Measurements from ENCODE around the gene BCL2L1.

DNA sequence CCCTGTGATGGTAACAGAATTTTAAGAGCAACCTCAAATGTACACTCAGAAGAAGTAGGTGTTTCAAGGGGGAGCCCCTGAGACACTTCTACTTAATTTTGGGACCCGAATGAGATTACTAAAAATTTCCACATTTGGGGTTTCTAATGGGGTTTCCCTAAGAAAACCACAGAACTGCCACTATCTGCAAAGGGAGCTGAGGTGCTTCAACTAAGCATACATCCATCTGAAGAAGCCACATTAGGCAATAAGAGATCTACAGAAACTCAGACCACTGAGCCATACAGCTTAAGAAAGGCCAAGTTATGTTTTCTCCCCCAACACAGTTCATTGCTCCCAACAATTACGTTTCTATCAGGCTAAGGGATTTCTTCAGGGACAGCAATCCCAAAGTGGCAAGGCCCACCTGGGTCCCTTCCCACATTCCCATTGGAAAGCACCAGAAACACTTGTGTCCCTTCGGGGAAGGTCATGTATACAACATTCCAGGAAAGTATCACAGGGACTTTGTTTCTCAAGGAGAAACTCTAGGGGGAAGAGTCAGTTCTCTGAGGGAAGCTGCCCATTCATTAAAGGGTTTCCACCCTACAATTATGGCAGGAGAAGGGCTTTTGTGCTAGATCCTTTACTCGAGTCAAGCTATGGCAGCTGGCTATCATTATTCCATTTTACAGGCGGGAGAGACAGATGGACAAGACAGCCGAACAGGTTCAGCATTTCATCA lies 5.0 kb downstream of the BCL2L1 start:
- TF ChIP-seq, protein P1, sequence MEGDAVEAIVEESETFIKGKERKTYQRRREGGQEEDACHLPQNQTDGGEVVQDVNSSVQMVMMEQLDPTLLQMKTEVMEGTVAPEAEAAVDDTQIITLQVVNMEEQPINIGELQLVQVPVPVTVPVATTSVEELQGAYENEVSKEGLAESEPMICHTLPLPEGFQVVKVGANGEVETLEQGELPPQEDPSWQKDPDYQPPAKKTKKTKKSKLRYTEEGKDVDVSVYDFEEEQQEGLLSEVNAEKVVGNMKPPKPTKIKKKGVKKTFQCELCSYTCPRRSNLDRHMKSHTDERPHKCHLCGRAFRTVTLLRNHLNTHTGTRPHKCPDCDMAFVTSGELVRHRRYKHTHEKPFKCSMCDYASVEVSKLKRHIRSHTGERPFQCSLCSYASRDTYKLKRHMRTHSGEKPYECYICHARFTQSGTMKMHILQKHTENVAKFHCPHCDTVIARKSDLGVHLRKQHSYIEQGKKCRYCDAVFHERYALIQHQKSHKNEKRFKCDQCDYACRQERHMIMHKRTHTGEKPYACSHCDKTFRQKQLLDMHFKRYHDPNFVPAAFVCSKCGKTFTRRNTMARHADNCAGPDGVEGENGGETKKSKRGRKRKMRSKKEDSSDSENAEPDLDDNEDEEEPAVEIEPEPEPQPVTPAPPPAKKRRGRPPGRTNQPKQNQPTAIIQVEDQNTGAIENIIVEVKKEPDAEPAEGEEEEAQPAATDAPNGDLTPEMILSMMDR (IDR thresholded peaks at IDR 0.05), result no peak
- TF ChIP-seq POLR2A (IDR thresholded peaks at IDR 0.05), result no peak

Measured in body of pancreas (tissue), 4 donors.